ENCODE measurements around the gene SYT9. TPM values are rescaled to one million over a fixed set of nuclear protein-coding genes. Genes with fewer than 3 reads are reported as not detected.

The SYT9 gene
- total and polyA plus RNA-seq, 2 of the 4 experiments (the other 2 are of a cell fraction), result not detected

GRCh38 chr11:7202412-7202811, 49.3 kb upstream of the SYT9 start (continued):
- TF ChIP-seq USF2 (IDR thresholded peaks at IDR 0.05; ENCODE audit: low read depth, low read length), result no peak
- no peak for TF ChIP-seq RCOR1 (IDR thresholded peaks at IDR 0.05; ENCODE audit: insufficient replicate concordance, low read length)
- TF ChIP-seq RFX5 (IDR thresholded peaks at IDR 0.05; ENCODE audit: low read depth, low read length), result no peak
- TF ChIP-seq MXI1 (IDR thresholded peaks at IDR 0.05; ENCODE audit: borderline replicate concordance, low read depth, low read length), result no peak
- TF ChIP-seq CHD1 (IDR thresholded peaks at IDR 0.05; ENCODE audit: low read depth, low read length), result no peak
- no peak for TF ChIP-seq MAFK (IDR thresholded peaks at IDR 0.05; ENCODE audit: low read depth, low read length)

DNA sequence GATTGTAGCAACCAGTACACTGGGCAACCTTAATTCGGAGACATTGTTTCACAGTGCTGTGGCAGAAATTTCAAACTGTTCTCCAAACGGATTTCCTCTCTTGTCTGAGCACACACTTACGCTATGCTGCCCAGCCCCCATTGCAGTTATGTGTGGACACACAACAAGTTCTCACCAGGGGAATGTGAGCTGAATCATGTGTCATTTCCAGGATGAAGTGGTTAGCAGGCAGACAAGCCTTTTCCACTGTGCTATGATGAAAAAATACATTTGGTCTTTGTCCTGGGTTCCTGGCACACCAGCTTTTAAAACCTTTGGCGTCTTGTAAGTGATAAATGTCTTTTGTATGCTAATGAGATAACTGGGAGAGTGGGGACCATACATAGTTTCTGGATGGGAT, 46.9 kb upstream of the SYT9 start:
- CTCF ChIA-PET, result no interaction called here
- POLR2A ChIA-PET (ENCODE audit: unreplicated experiment), result no interaction called here
- Histone ChIP-seq H3K14ac (replicated peaks; ENCODE audit: low read depth, low read length) (no peak overlapping the region), H2BK120ac (ENCODE audit: low read depth, low read length) (no peak overlapping the region), H2BK15ac (ENCODE audit: low read depth, low read length) (no peak overlapping the region), H2AK9ac (replicated peaks; ENCODE audit: low read depth, low read length, poor library complexity) (no peak overlapping the region), H3K27me3 (ENCODE audit: control insufficient read depth, insufficient read depth, low read length) (no peaks in the 10 kb centered on the region), H3K36me3 (ENCODE audit: control insufficient read depth, insufficient read depth, low read length) (no peaks in the 10 kb centered on the region), H3K27ac (ENCODE audit: insufficient read depth, low read length) (no peak overlapping the region), H3K4me2 (ENCODE audit: low read depth, low read length) (no peak overlapping the region), H3K9ac (ENCODE audit: low read depth, low read length) (no peak overlapping the region), H3K79me1 (ENCODE audit: low read depth in 1 of 2, low read length in 2 of 2) (no peaks in the 10 kb centered on the region), H4K91ac (ENCODE audit: insufficient read depth, low read depth, low read length) (no peak overlapping the region), H3K9me3 (ENCODE audit: control insufficient read depth, insufficient read depth, low read length) (no peaks in the 10 kb centered on the region), H3K4me1 (ENCODE audit: control insufficient read depth, insufficient read depth, low read length) (no peaks in the 10 kb centered on the region), H4K20me1 (ENCODE audit: insufficient read depth, low read length) (no peaks in the 10 kb centered on the region), H3K56ac (ENCODE audit: extremely low read depth, insufficient read depth, low read length) (no peak overlapping the region), H4K8ac (ENCODE audit: low read depth in 2 of 2, low read length in 2 of 2) (no peak overlapping the region), H3K23ac (ENCODE audit: low read depth, low read length) (no peak overlapping the region), H2BK20ac (ENCODE audit: low read depth, low read length) (no peak overlapping the region), H3K4me3 (ENCODE audit: insufficient read depth, low read depth, low read length) (no peak overlapping the region), H2BK5ac (ENCODE audit: low read depth, low read length, poor library complexity, severe bottlenecking) (no peak overlapping the region), H4K5ac (ENCODE audit: low read depth, low read length) (no peak overlapping the region), H3K9me1 (ENCODE audit: insufficient read depth, low read length) (no peaks in the 10 kb centered on the region; the same call in 1 of the 2 replicates), H3K4ac (ENCODE audit: low read depth, low read length) (no peak overlapping the region), H3K18ac (ENCODE audit: low read depth, low read length) (no peak overlapping the region), H2AK5ac (ENCODE audit: low read depth, low read length) (no peak overlapping the region), H2AFZ (replicated peaks; ENCODE audit: low read length, poor library complexity) (no peak overlapping the region)
- no TSS peak for BruUV-seq (replicated peaks)
- TF ChIP-seq FOS (IDR thresholded peaks at IDR 0.05; ENCODE audit: low read depth, low read length) (no peak), RCOR1 (IDR thresholded peaks at IDR 0.05; ENCODE audit: insufficient replicate concordance, low read length) (no peak), ELK1 (IDR thresholded peaks at IDR 0.05; ENCODE audit: borderline replicate concordance, low read depth, low read length) (no peak), NFE2L2 (IDR thresholded peaks at IDR 0.05; ENCODE audit: low read depth, low read length) (no peak), POLR2A (IDR thresholded peaks at IDR 0.05; ENCODE audit: low read depth, low read length) (no peak), MAZ (IDR thresholded peaks at IDR 0.05; ENCODE audit: borderline replicate concordance, low read depth, low read length) (no peak), CHD1 (IDR thresholded peaks at IDR 0.05; ENCODE audit: low read depth, low read length) (no peak), USF2 (IDR thresholded peaks at IDR 0.05; ENCODE audit: low read depth, low read length) (no peak), MXI1 (IDR thresholded peaks at IDR 0.05; ENCODE audit: borderline replicate concordance, low read depth, low read length) (no peak), CTCF (conservative IDR thresholded peaks at IDR 0.05; ENCODE audit: low read depth, low read length) (no peak), RFX5 (IDR thresholded peaks at IDR 0.05; ENCODE audit: low read depth, low read length) (no peak)
- intact Hi-C loops (cut with micrococcal nuclease), result no loop called here
- dilution Hi-C loops (cut with HindIII; ENCODE audit: low sequenced_read_pairs, unreplicated experiment), result no loop called here
- no CpG with 5 or more reads among the region's 4 CpGs for WGBS, 2 experiments (ENCODE audit: extremely low coverage in 2 of 2, insufficient read length in 1 of 2)
- DNase-seq, result no peak
- in situ Hi-C loops (cut with MboI; ENCODE audit: low sequenced_read_pairs), result no loop called here
- no peak for ATAC-seq (ENCODE audit: low read depth)
